Loucy (cell line): ENCODE results near the gene ESYT2.

Experiments
- H2AFZ ChIP-seq: fragments of 200-600 bp; sonication (generic); 2 replicates; pipeline ENCODE4 v1.6.0; 2016; ENCODE audit warnings: antibody characterized with exemption, mild to moderate bottlenecking, low read length, moderate library complexity
- H3F3A ChIP-seq: fragments of 200-600 bp; 2 replicates; pipeline ENCODE4 v1.6.0; 2016; ENCODE audit warnings: antibody characterized with exemption, low read depth, mild to moderate bottlenecking
- H3K27me3 ChIP-seq: fragments of 200-600 bp; sonication (generic); 2 replicates; pipeline ENCODE4 v1.6.1; 2014; ENCODE audit warnings: low read length, mild to moderate bottlenecking; ENCODE audit not compliant: insufficient read depth, poor library complexity, severe bottlenecking
- H3K36me3 ChIP-seq: fragments of 200-600 bp; sonication (generic); 2 replicates; pipeline ENCODE4 v1.6.1; 2016; ENCODE audit warnings: low read length; ENCODE audit not compliant: insufficient read depth
- H3K4me1 ChIP-seq: fragments of 200-600 bp; sonication (generic); 2 replicates; pipeline ENCODE4 v1.5.1; 2014; ENCODE audit warnings: low read length, mild to moderate bottlenecking; ENCODE audit not compliant: insufficient read depth, poor library complexity, severe bottlenecking
- H3K4me2 ChIP-seq: fragments of 200-600 bp; sonication (generic); 2 replicates; pipeline ENCODE4 v1.6.0; 2014; ENCODE audit warnings: antibody characterized with exemption, low read length, low read depth, mild to moderate bottlenecking; ENCODE audit not compliant: poor library complexity, severe bottlenecking
- H3K4me3 ChIP-seq: fragments of 200-600 bp; sonication (generic); 2 replicates; pipeline ENCODE4 v1.5.1; 2014; ENCODE audit warnings: low read length, mild to moderate bottlenecking, mixed read lengths; ENCODE audit not compliant: poor library complexity, severe bottlenecking
- H3K79me2 ChIP-seq: fragments of 200-600 bp; sonication (generic); 2 replicates; pipeline ENCODE4 v1.6.1; 2014; ENCODE audit warnings: low read length; ENCODE audit not compliant: insufficient read depth
- H3K9ac ChIP-seq: fragments of 200-600 bp; sonication (generic); 2 replicates; pipeline ENCODE4 v1.6.0; 2014; ENCODE audit warnings: mild to moderate bottlenecking, low read depth, low read length, moderate library complexity; ENCODE audit not compliant: poor library complexity, severe bottlenecking
- H3K9me2 ChIP-seq: fragments of 200-600 bp; sonication (generic); replicated peaks from 2 replicates; pipeline ENCODE4 v1.6.1; 2016; ENCODE audit warnings: low read depth, low read length, mixed read lengths
- H3K9me3 ChIP-seq: fragments of 200-600 bp; sonication (generic); 2 replicates; pipeline ENCODE4 v1.6.1; 2014; ENCODE audit warnings: mild to moderate bottlenecking, antibody characterized with exemption, low read length, low read depth; ENCODE audit not compliant: insufficient read depth
- H4K20me1 ChIP-seq: fragments of 200-600 bp; sonication (generic); 2 replicates; pipeline ENCODE4 v1.6.0; 2014; ENCODE audit warnings: antibody characterized with exemption, low read length, mild to moderate bottlenecking; ENCODE audit not compliant: insufficient read depth, poor library complexity, severe bottlenecking
- EZH2phosphoT487 ChIP-seq: fragments of 200-600 bp; IDR thresholded peaks from 2 replicates; pipeline ENCODE4 v1.6.1; 2018; ENCODE audit warnings: antibody characterized with exemption, mild to moderate bottlenecking, moderate library complexity, borderline replicate concordance
- TF ChIP-seq, protein P1 (sequence below): fragments of 200-600 bp; sonication (generic); conservative IDR thresholded peaks from 2 replicates; pipeline ENCODE4 v1.5.1; 2014; ENCODE audit warnings: mild to moderate bottlenecking, antibody characterized with exemption, low read length

ESYT2 gene

DNA sequence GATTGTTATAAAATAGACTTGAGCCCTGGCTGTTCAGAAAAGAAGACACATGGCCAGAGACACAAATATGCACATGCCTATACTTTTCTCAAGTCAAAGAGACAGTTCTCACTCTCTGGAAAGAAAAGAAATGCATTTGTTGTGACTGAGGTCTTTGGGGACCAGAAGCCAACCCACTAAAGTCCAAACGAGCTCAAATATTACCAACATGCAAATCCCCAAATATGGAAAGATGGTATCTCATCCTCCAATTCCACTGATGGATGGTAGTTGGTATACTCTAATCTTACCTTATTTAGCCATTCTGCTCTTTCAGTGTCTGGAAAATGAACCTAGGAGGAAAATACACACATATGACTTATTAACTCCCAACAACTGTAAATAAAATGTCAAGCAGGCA is 30.6 kb downstream of the ESYT2 start:
- TF ChIP-seq, protein P1, sequence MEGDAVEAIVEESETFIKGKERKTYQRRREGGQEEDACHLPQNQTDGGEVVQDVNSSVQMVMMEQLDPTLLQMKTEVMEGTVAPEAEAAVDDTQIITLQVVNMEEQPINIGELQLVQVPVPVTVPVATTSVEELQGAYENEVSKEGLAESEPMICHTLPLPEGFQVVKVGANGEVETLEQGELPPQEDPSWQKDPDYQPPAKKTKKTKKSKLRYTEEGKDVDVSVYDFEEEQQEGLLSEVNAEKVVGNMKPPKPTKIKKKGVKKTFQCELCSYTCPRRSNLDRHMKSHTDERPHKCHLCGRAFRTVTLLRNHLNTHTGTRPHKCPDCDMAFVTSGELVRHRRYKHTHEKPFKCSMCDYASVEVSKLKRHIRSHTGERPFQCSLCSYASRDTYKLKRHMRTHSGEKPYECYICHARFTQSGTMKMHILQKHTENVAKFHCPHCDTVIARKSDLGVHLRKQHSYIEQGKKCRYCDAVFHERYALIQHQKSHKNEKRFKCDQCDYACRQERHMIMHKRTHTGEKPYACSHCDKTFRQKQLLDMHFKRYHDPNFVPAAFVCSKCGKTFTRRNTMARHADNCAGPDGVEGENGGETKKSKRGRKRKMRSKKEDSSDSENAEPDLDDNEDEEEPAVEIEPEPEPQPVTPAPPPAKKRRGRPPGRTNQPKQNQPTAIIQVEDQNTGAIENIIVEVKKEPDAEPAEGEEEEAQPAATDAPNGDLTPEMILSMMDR, result no peak
- TF ChIP-seq EZH2phosphoT487, result no peak
- no peaks in the 10 kb centered on the region for H3K9me3 ChIP-seq
- no peak overlapping the region for H3K4me2 ChIP-seq
- H3K9me2 ChIP-seq, result no peaks in the 10 kb centered on the region
- no peaks in the 10 kb centered on the region for H3K27me3 ChIP-seq
- H3K9ac ChIP-seq, result no peak overlapping the region
- no peak overlapping the region for H2AFZ ChIP-seq
- peaks cover 88% of the 10 kb centered on the region for H3K79me2 ChIP-seq
- no peak overlapping the region for H3K4me3 ChIP-seq
- no peaks in the 10 kb centered on the region for H3F3A ChIP-seq
- H3K4me1 ChIP-seq, result peaks cover 8% of the 10 kb centered on the region
- peaks cover 48% of the 10 kb centered on the region for H3K36me3 ChIP-seq
- H4K20me1 ChIP-seq, result peaks cover 46% of the 10 kb centered on the region

GRCh38 chr7:158796667-158797066 is 32.6 kb downstream of the ESYT2 start:
- no peak overlapping the region for H3K4me3 ChIP-seq
- H3K9me2 ChIP-seq, result no peaks in the 10 kb centered on the region
- no peaks in the 10 kb centered on the region for H3F3A ChIP-seq
- no peak overlapping the region for H2AFZ ChIP-seq
- H3K27me3 ChIP-seq, result no peaks in the 10 kb centered on the region
- H3K36me3 ChIP-seq, result peaks cover 67% of the 10 kb centered on the region
- no peak overlapping the region for H3K4me2 ChIP-seq
- H3K4me1 ChIP-seq, result no peaks in the 10 kb centered on the region
- TF ChIP-seq EZH2phosphoT487, result no peak
- TF ChIP-seq, protein P1, result no peak
- H4K20me1 ChIP-seq, result peaks cover 27% of the 10 kb centered on the region
- no peak overlapping the region for H3K9ac ChIP-seq
- H3K79me2 ChIP-seq, result peaks cover 68% of the 10 kb centered on the region
- no peaks in the 10 kb centered on the region for H3K9me3 ChIP-seq

DNA sequence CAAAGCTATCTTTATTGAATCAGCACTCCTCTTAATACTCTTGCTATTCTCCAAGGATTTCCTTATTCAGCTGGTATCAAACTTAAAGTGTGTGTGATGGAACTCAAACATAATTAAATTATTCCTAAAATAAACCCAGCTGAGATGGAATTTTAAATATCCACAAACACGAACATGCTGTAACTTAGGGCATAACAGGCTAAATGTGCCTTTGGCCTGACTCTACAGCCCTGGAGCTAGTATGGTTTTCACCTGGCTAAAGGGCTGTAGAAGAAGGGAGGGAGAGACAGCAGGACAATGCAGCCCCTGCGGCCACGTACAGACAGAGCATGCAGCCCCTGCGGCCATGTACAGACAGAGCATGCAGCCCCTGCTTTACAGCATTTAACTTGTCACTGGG is 34.0 kb downstream of the ESYT2 start:
- peaks cover 54% of the 10 kb centered on the region for H3K79me2 ChIP-seq
- H3K9me2 ChIP-seq, result no peaks in the 10 kb centered on the region
- no peak overlapping the region for H2AFZ ChIP-seq
- peaks cover 79% of the 10 kb centered on the region for H3K36me3 ChIP-seq
- TF ChIP-seq, protein P1, result no peak
- no peak for TF ChIP-seq EZH2phosphoT487
- no peak overlapping the region for H3K9ac ChIP-seq
- no peak overlapping the region for H3K4me3 ChIP-seq
- H3F3A ChIP-seq, result no peaks in the 10 kb centered on the region
- peaks cover under 1% of the 10 kb centered on the region for H3K4me1 ChIP-seq
- H3K9me3 ChIP-seq, result no peaks in the 10 kb centered on the region
- H3K27me3 ChIP-seq, result no peaks in the 10 kb centered on the region
- H3K4me2 ChIP-seq, result no peak overlapping the region
- peaks cover 13% of the 10 kb centered on the region for H4K20me1 ChIP-seq
